Measurements from ENCODE around the gene CLDN22. TPM values are rescaled to one million over a fixed set of nuclear protein-coding genes. Genes with fewer than 3 reads are reported as not detected.

Gene CLDN22
- total RNA-seq, 4 donors from 2014 or later, result not detected

DNA sequence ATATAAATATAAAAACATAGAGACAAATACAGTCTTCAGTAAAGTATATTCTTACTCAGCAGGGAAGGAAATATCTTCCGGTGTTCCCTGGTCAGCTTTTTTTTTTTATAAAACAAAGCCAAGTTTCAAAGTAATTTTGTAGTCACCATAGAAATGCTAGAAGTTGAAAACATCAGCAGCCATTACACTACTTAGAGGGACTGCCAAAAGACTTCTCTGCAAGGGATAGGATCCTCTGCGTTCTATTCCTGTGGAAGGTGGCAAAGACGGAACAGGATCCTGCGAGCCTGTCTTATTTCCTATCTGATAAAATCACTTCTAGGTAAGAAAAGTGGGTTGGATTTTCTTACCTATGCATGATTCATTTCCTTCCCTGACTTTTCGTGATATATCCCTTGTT, 19.4 kb downstream of the CLDN22 start:
- Histone ChIP-seq H3K27ac (no peak overlapping the region), H3K4me3 (no peak overlapping the region), H3K27me3 (no peaks in the 10 kb centered on the region), H3K4me1 (no peaks in the 10 kb centered on the region), H3K36me3 (no peaks in the 10 kb centered on the region), H3K9me3 (no peaks in the 10 kb centered on the region)
- TF ChIP-seq, protein P1, sequence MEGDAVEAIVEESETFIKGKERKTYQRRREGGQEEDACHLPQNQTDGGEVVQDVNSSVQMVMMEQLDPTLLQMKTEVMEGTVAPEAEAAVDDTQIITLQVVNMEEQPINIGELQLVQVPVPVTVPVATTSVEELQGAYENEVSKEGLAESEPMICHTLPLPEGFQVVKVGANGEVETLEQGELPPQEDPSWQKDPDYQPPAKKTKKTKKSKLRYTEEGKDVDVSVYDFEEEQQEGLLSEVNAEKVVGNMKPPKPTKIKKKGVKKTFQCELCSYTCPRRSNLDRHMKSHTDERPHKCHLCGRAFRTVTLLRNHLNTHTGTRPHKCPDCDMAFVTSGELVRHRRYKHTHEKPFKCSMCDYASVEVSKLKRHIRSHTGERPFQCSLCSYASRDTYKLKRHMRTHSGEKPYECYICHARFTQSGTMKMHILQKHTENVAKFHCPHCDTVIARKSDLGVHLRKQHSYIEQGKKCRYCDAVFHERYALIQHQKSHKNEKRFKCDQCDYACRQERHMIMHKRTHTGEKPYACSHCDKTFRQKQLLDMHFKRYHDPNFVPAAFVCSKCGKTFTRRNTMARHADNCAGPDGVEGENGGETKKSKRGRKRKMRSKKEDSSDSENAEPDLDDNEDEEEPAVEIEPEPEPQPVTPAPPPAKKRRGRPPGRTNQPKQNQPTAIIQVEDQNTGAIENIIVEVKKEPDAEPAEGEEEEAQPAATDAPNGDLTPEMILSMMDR (IDR thresholded peaks at IDR 0.05), result no peak
- no peak for TF ChIP-seq POLR2A (IDR thresholded peaks at IDR 0.05)
- no peak for DNase-seq

- Histone ChIP-seq H3K9me3 (no peaks in the 10 kb centered on the region), H3K4me1 (no peaks in the 10 kb centered on the region), H3K36me3 (no peaks in the 10 kb centered on the region), H3K27me3 (no peaks in the 10 kb centered on the region), H3K27ac (no peak overlapping the region), H3K4me3 (no peak overlapping the region)
- DNase-seq, result no peak
- TF ChIP-seq, protein P1 (IDR thresholded peaks at IDR 0.05), result no peak
- TF ChIP-seq POLR2A (IDR thresholded peaks at IDR 0.05), result no peak
These were observed 20.0 kb downstream of the CLDN22 start for GRCh38 chr4:183300070-183300469.

- Histone ChIP-seq H3K9me3 (no peaks in the 10 kb centered on the region), H3K4me3 (no peak overlapping the region), H3K36me3 (no peaks in the 10 kb centered on the region), H3K27me3 (no peaks in the 10 kb centered on the region), H3K27ac (no peak overlapping the region), H3K4me1 (no peaks in the 10 kb centered on the region)
- no peak for TF ChIP-seq POLR2A (IDR thresholded peaks at IDR 0.05)
- TF ChIP-seq, protein P1 (IDR thresholded peaks at IDR 0.05), result no peak
- no peak for DNase-seq
These were observed 20.6 kb downstream of the CLDN22 start for GRCh38 chr4:183299464-183299863.

- no peaks in the 10 kb centered on the region for H3K4me1 ChIP-seq
- no peak for DNase-seq
- no peak overlapping the region for H3K4me3 ChIP-seq
- H3K27me3 ChIP-seq, result no peaks in the 10 kb centered on the region
- TF ChIP-seq POLR2A (IDR thresholded peaks at IDR 0.05), result no peak
- TF ChIP-seq, protein P1 (IDR thresholded peaks at IDR 0.05), result no peak
- no peak overlapping the region for H3K27ac ChIP-seq
- no peaks in the 10 kb centered on the region for H3K36me3 ChIP-seq
- no peaks in the 10 kb centered on the region for H3K9me3 ChIP-seq
These were observed 22.4 kb downstream of the CLDN22 start for GRCh38 chr4:183297675-183298074.

- Histone ChIP-seq H3K36me3 (no peaks in the 10 kb centered on the region), H3K4me1 (no peaks in the 10 kb centered on the region)
- DNase-seq, result no peak
These were observed 24.4 kb downstream of the CLDN22 start for GRCh38 chr4:183295711-183296110.

More at GRCh38 chr4:183295711-183296110, 24.4 kb downstream of the CLDN22 start:
- TF ChIP-seq, protein P1 (IDR thresholded peaks at IDR 0.05), result no peak
- no peak for TF ChIP-seq POLR2A (IDR thresholded peaks at IDR 0.05)
- H3K27ac ChIP-seq, result no peak overlapping the region
- H3K27me3 ChIP-seq, result no peaks in the 10 kb centered on the region
- H3K4me3 ChIP-seq, result no peak overlapping the region
- H3K9me3 ChIP-seq, result no peaks in the 10 kb centered on the region

Data from Peyer's patch (tissue), 4 donors.